Measurements from ENCODE around the gene NAMPT.

GRCh38 chr7:106285855-106286492, 1.2 kb upstream of the NAMPT start:
- no peak for TF ChIP-seq CTCF (IDR thresholded peaks at IDR 0.05)
- TF ChIP-seq POLR2A (IDR thresholded peaks at IDR 0.05): no peak

Data from thyroid gland (tissue), 4 donors.